ENCODE measurements around the gene KCNJ16.

DNA sequence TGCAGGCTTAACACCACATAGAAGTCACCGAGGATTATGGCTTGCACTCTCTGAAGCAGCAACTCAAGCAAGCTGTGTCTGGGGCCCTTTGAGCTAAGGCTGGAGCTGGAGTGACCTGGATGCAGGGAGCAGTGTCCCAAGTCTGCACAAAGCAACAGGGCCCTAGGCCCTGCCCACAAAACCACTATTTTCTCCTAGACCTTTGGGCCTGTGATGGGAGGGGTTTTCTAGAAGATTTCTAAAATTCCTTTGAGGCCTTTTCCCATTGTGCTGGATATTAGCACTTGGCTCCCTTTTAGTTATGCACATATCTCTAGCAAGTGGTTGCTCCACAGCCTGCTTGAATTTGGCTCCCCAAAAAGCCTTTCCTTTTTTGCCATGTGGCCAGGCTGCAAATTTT is 44.5 kb downstream of the KCNJ16 start:
- TF ChIP-seq, protein P1, sequence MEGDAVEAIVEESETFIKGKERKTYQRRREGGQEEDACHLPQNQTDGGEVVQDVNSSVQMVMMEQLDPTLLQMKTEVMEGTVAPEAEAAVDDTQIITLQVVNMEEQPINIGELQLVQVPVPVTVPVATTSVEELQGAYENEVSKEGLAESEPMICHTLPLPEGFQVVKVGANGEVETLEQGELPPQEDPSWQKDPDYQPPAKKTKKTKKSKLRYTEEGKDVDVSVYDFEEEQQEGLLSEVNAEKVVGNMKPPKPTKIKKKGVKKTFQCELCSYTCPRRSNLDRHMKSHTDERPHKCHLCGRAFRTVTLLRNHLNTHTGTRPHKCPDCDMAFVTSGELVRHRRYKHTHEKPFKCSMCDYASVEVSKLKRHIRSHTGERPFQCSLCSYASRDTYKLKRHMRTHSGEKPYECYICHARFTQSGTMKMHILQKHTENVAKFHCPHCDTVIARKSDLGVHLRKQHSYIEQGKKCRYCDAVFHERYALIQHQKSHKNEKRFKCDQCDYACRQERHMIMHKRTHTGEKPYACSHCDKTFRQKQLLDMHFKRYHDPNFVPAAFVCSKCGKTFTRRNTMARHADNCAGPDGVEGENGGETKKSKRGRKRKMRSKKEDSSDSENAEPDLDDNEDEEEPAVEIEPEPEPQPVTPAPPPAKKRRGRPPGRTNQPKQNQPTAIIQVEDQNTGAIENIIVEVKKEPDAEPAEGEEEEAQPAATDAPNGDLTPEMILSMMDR (IDR thresholded peaks at IDR 0.05) = no peak
- no peak for TF ChIP-seq POLR2A (IDR thresholded peaks at IDR 0.05)
